ENCODE measurements around the gene CARD9.

The CARD9 gene

DNA sequence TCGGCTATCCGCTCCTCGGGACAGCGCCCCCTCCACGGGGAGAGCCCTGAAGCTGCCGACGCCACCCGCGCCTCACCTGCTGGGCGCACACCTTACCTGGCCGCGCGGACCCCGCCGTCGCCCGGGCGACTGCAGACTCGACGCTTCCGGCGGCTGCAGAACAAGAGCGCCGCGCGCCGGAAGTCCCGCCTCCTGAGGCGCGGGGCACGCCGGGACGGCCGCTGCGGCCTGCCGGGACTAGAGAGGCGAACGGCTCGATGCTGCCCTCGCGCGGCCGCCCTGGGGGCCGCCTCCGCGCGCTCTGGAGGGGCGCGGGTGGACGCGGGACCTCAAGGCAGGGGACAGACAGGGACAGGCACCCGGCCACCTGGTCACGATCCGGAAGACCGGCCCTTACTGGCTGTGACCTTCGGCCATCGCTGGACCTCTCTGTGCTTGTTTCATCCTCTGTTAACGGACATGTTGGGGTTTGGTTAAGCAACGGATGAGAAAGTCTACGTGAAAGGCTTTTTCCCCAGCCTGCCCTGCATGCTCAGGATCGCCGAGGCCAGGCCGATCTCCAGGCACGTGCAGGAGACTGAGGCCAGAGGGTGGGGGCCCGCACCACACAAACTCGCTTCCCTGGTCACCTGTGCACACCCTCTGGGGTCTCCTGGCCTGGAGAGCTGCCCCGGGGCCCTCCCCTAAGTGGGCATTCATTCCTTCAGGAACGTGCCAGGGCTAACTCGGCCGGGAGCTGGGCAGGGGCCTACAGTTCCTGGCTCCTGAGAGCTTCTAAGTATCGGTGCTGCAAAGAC lies 26.8 kb upstream of the CARD9 start, which contains the start of gene SNAPC4:
Gene SNAPC4 (minus strand): TSS at position 133 of the 797 bp plus-strand sequence. CDS start 1,742 bp downstream, outside the sequence.
- peak; percentile 87 to 91 for DNase-seq

GRCh38 chr9:136399176-136400037 lies 25.9 kb upstream of the CARD9 start:
- DNase-seq = peak in 1 of 2 donors; percentile 49

DNA sequence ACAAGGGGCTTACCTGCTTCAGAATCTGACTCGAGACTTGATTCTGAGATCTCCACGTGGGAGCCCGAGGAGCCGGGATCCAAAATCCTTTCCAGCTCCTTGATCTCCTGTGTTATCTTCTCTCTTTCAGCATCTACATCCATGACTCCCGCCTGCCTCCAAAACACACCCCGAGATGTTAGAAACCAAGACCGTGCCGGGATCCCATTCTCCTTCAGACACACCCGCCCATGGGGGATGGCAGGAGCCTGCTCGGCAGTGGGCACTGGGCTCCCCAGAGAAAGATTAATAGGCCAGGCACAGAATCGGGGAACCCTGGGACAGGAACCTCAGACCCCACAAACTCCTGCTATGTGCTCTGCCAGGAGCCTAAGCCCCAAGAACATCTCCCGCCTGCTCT lies 24.8 kb upstream of the CARD9 start:
- no peak for DNase-seq

DNA sequence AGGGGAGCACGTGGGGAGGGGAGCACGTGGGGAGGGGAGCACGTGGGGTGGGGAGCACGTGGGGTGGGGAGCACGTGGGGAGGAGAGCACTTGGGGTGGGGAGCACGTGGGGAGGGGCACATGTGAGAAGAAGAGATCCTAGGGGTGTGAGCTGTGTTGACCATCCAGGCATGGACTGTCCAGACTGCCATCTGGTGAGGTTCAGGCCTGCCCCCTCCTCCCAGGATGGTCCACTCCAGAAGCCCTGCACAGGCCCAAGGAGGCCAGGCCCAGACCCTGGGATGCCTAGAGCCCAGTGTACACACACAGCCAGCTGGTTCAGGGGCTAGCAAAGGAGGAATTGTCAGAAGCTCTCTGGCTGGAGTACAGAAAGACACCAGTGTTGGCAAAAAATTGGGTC lies 24.2 kb upstream of the CARD9 start:
- DNase-seq = no peak

DNA sequence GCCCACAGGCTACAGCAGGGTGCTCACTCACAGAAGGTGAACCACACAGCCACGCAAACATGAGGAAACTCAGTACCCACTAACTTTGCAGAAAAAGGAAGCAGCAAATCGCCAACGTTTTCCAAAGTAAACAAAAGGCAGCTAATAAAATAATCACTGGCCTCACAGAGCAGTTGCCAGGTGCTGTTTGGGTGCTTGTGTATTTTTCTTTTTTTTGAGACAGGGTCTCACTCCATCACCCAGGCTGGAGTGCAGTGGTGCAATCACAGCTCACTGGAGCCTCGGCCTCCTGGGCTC lies 22.7 kb upstream of the CARD9 start:
- no peak for DNase-seq

- DNase-seq = no peak
Observed at GRCh38 chr9:136395345-136396218, 22.1 kb upstream of the CARD9 start.

GRCh38 chr9:136395020-136395340 lies 21.5 kb upstream of the CARD9 start:
- DNase-seq = no peak

DNA sequence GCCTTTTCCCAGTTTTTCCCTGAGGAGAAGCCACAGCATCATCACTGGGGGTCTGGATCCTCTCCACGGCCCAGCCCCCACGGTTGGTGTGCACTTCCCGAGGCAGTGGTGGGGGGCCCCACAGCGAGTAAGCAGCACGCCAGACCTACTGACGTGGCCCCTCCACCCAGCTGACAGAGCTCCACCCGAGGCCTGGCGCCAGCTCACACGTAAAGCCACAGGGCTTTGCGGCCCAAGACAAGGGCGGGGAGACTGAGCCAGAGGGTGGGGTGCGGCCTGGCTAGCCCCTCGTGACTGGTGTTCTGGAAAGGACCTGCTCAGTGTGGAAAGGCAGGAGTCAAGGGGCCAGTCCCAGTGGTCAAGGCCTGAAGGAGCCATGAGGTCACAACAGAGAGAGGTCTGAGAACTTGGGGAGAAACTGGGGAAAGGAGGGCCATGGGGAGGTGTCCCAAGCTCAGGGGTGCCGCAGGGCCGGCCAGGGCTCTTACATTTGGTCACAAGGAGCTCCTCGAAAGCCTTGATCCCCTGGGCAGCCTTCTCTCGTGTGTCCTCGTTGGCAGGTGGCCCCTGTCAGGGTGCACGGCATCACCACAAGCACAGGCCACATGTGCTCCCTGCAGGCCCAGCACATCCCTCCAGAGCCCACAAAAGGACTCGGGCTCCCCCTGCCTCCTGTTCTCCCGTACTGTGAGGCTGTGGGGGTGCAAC lies 21.0 kb upstream of the CARD9 start:
- no peak for DNase-seq

GRCh38 chr9:136393531-136393930 lies 20.1 kb upstream of the CARD9 start:
- DNase-seq = no peak

GRCh38 chr9:136392538-136393449 lies 19.3 kb upstream of the CARD9 start:
- no peak for DNase-seq

- DNase-seq = no peak
Observed at GRCh38 chr9:136391737-136392537, 18.5 kb upstream of the CARD9 start.

- DNase-seq = no peak
Observed at GRCh38 chr9:136389396-136389795, 15.9 kb upstream of the CARD9 start.

GRCh38 chr9:136387217-136387616 lies 13.7 kb upstream of the CARD9 start:
- DNase-seq = no peak

DNA sequence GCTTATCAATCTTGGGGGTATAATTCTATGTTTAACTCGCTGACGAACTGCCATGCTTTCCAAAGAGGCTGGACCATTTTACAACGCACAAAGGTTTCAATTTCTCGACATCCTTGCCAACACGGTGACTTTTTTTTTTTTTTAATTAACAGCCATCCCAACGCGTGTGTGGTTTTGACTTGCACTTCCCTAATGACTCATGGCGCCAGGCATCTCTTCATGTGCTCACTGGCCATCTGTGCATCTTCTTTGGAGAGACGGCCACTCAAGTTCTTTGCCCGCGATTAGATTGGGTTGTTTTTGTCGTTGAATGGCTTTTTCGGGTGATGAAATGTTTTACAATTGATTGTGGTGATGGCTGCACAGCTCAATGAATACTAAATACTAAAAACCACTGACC lies 12.5 kb upstream of the CARD9 start:
- no peak for DNase-seq

DNA sequence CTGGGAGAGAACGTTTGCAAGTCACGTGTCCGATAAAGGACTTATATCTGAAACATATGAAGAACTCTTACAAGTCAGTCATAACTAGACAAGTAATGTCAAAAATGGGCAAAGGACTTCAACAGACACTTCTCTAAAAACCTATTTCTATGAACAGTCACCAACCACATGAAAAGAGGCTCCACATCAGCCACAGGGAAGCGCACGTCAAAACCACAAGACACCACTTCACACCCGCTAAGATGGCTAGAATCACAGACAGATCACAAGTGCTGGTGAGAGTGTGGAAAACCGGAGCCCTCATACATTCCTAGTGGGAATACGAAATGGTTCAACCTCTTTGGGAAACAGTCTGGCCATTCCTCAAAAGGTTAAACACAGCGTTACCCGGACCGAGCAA lies 11.5 kb upstream of the CARD9 start:
- peak; percentile 37 to 56 for DNase-seq

- no peak for DNase-seq
Observed at GRCh38 chr9:136383436-136383835, 10.0 kb upstream of the CARD9 start.

DNA sequence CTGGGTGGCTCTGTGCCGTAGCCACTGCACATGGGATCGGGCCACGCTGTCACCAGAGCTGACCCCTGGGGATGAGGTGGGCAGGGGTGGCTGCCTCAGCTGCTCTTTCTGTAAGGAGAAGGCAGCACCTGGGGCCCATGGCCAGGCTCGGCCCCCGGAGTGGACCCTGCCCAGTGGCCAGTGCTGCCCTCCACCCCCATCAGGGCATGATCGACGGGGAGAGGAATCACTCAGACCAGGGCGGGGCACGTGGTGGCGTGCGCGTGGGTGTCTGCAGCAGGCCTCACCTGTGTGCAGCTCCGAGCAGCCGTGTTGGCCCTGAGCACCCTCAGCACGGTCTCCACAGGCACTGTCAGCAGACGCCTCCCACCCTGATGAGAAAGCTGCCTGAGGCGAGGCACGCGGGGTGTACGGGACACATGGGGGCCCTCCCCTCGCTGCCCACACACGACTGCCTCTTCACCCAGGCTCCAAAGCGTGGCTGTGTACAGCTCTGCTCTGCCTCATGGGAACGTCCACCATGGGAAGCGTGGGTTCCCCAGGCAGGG lies 8.6 kb upstream of the CARD9 start:
- no peak for DNase-seq

DNA sequence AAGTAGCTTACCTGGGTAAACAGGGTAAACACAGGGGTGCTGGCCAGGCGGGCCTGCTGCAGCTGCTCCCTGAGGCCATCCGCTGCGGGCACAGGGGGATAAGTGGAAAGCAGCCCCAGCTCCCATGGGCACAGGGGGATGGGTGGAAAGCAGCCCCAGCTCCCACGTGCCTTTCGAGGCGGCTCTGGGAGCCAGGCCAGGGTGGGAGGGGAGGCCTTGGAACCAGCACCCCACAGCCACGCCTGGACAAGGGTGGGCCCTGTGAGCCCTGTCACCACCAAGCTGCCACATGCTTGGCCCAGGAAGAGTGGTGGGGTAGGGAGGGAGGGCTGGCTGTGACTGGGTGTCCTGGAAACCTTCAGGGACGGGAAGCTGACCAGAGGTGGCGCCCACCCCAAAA lies 7.8 kb upstream of the CARD9 start:
- no peak for DNase-seq

- no peak for DNase-seq
Observed at GRCh38 chr9:136380381-136380780, 6.9 kb upstream of the CARD9 start.

GRCh38 chr9:136379891-136380290 lies 6.4 kb upstream of the CARD9 start:
- DNase-seq = no peak

Measured in CD4-positive, alpha-beta T cell treated with Interferon alpha-2 for 1 hour (primary cell).